Putamen (tissue), 1 donor: ENCODE data around the gene SYTL3.
"Not testable (repeated sequence)": the region's sequence is repeated elsewhere in the genome, so short reads cannot be mapped to it uniquely, and the experiment has no call there.

Source experiments
- DNase-seq: peaks from one replicate; pipeline ENCODE4 v3.0.0-alpha.2; 2016; ENCODE audit warnings: low spot score

The SYTL3 gene, protein sequence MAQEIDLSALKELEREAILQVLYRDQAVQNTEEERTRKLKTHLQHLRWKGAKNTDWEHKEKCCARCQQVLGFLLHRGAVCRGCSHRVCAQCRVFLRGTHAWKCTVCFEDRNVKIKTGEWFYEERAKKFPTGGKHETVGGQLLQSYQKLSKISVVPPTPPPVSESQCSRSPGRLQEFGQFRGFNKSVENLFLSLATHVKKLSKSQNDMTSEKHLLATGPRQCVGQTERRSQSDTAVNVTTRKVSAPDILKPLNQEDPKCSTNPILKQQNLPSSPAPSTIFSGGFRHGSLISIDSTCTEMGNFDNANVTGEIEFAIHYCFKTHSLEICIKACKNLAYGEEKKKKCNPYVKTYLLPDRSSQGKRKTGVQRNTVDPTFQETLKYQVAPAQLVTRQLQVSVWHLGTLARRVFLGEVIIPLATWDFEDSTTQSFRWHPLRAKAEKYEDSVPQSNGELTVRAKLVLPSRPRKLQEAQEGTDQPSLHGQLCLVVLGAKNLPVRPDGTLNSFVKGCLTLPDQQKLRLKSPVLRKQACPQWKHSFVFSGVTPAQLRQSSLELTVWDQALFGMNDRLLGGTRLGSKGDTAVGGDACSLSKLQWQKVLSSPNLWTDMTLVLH

DNA sequence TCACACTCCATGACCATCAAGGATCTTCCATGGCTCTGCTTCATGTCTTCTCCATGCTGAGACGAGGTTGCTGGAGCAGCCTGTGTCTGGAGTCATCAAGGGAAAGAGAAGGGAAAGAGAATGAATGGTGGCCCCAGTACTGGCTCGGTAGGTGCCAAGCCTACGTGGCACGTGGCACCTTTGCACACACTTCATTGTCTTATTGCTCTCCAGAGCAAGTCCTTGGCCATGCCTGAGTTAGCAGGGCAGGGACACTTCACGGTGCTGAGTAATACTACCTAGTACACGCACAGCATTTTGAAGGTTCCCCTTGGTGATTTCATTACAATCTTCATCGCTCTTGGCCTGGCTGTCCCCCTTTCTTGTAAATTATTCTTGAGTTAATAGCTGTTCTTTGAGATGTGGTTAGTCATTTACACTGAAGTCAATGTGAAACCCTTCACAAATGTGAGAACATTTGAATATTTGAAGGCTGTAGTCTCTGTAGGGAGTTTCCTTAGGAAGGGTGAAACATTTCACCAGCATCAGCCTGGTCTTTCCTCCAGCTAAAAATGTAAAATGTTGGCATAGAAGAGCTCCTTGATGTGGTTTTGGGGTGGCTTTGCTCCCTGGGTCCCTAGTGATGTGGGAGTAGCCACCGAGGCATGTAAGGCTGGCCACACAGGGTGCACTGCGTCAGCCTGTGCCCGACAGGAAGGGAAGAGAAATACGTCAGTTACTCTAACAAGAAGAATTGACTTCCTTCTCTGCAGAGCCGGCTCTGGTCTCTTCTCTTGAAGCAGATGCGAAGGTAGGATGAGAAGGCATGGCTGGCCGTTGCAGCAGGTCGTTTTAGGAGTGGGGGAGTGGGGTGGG lies at the start of gene SYTL3:
Gene SYTL3 (plus strand): TSS at position 766 of the 855 bp plus-strand sequence. CDS start 13,215 bp downstream, outside the sequence.
- no peak for DNase-seq

DNA sequence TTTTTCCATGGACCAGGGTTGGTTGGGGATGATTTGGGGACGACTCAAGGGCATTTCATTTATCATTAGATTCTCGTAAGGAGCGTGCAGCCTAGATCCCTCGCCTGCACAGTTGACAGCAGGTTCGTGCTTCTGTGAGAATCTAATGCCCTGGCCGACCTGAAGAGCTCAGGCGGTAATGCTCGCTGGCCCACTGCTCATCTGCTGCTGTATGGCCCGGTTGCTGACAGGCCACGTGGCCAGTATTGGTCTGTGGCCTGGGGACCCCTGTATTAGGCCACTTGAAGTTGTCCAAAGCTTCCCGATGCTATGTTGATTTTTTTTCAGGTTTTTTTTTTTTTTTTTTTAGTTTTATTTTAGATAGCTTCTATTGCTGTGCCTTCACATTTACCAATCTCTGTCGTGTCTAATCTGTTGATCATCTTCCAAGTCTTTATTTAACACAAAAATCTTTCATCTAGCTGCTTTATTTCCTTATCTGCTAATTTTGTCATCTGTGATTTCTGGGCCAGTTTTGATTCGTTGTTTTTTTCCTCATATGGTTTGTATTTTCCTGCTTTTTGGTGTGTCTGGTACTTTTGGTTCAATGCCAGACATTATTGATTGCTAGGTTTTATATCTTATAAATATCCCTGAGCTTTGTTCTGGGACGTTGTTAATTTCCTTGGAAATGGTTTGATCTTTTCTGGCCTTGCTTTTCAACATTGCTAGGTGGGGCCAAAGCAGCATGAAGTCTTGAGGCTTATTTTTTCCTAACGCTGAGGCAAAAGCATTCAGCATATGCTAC lies 46.4 kb upstream of the SYTL3 start:
- DNase-seq: no peak

DNA sequence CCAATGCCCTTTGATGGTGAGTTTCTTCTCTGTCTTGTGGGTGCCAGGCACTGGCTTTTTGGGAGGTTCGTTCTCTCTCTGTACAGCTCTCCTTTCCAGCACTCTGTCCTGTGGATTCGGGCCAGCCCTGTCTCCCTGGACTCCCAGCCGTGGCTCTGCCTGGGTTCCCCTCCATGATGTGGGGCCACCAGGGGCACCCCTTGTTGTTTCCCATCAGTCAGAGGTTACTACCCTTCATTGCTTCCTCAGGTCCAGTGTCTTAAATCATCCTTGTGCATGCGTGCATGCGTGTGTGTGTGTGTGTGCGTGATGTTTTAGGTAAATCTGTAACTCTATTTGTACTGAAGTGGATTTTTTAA lies 45.8 kb upstream of the SYTL3 start:
- DNase-seq: no peak

DNA sequence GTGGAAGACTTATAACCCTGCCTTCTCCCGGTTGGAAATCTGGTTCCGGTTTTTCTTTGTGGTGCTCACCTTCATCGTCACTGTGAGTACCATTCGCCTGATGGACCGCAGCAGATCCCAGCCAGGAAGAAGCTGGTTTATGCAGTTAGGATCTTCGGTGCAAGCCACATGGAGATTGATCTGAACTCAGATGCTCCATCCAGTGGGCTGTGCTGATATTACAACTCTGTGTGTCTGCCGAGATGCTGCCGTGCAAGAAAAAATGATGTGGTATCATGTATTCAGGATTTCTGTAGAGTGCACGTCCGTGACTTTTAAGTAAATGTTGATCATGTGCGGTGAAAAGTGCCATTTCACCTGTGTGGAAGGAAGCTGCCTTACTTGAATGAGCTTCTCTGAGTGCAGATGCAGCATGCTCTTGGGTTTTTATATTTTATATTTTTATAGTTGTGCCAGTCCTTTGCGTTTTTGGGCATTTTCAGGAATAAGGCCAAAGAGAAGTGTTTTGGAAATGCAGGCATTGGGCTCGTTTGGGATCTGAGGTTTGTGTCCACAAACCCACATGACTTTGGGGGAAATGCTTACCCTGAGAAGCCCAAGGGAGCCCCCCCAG lies 44.5 kb upstream of the SYTL3 start:
- peak; percentile 76 for DNase-seq

DNA sequence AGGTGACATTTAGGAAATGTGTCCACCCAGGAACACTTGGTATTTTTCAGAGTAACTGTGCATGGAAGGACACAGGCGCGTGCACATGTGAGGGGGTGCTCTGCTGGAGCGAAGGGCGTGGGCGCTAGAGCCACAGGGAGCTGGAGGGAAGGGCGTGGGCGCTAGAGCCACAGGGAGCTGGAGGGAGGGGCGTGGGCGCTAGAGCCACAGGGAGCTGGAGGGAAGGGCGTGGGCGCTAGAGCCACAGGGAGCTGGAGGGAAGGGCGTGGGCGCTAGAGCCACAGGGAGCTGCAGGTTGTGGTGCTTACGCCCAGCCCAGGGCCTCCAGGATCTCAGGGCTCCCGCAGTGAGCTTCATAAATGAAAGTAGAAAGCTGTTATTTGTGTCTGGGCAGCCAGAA lies 43.8 kb upstream of the SYTL3 start:
- DNase-seq: not testable (repeated sequence)

DNA sequence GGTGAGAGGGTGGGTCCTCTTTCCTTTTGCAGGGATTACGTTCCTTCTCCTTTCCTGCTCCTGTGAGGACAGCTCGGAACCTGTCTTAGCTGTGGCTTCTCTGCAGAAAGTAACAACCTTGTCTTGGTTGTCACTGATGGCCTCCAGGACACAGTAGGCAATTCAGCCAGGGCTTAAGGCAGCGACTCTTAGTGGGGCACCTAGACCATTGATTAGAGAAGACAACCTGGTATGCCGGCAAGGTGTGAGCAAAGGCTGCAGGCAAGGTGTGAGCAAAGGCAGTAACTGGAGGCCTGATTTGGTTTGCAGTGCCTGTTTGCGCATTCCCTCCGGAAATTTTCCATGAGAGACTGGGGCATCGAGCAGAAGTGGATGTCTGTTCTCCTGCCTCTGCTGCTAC lies 42.9 kb upstream of the SYTL3 start:
- DNase-seq: no peak

DNA sequence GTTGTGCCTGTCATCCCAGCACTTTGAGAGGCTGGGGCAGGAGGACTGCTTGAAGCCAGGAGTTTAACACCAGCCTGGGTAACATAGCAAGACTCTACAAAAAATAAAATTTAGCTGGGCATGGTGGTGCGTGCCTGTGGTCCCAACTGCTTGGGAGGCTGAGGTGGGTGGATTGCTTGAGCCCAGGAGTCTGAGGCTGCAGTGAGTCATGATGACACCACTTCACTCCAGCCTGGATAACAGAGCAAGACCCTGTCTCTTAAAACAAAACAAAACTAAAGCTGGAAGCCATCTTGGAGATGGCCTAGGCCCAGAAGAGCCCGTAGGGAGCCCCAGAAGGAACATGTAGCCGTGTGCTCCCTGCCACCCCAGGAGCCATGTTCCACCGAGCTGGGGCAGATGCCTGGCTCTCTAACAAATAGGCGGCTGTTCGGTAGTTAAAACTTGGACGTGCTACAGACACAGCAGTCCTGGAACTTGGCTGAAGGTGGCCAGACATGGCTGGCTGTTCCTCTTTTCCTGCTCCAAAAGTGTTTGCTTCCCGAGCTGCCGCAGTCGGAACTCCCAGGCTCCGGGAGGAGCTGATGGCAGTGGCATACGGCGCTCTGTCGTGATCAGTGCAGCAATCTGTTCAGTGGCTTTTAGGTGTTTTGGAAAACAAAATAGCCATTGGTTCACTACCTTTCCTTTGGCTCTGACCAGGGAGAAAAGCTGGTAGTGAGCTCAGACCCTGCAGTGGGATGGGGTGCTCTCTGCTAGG lies 42.3 kb upstream of the SYTL3 start:
- no peak for DNase-seq

DNA sequence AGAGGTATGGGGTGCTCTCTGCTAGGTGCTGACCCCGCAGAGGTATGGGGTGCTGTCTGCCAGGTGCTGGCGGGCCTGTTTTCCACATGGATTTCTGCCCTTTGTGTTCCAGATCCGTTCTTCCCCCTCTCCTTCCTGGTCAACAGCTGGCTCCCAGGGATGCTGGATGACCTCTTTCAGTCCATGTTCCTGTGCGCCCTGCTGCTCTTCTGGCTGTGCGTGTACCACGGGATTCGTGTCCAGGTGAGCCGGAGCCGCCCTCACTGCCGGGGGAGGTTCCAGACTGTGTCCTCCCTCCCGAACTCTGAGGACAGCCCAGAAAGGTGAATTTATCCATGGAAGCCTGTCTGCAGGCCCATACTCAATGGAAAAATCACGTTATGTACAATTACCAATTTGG lies 41.6 kb upstream of the SYTL3 start:
- DNase-seq: no peak

DNA sequence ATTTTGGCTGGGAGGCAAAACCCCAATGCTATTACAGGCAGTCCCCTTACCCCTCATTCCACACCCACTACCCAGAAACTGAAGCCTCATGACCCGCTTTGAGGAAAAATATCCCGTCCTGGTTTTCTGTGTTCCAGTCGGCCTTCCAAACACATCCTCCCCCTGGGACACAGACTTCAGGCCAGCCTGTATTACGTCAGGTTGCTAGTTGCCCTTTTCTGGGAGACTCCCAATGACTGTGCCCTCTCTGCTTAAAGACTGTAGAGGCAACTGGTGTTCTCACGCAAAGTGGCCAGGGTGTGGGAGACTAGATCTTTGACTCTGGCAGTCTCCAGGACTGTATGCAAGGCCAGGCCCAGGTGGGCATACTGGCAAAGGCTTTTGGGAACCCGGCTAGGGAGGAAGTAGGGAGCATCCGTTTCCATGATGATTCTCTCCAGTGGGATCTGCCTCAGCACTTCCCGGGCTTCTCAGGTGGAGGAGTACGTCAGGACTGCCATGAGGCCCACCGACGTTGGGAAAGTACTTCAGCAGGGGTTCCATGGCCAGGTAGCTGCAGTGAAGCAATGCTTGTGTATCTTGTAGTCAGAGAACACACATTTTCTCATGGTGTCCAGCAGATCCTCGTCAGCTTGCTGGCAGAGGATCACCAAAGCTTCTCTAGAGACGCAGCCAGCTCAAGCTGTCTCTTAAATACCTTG lies 40.2 kb upstream of the SYTL3 start:
- DNase-seq: no peak

DNA sequence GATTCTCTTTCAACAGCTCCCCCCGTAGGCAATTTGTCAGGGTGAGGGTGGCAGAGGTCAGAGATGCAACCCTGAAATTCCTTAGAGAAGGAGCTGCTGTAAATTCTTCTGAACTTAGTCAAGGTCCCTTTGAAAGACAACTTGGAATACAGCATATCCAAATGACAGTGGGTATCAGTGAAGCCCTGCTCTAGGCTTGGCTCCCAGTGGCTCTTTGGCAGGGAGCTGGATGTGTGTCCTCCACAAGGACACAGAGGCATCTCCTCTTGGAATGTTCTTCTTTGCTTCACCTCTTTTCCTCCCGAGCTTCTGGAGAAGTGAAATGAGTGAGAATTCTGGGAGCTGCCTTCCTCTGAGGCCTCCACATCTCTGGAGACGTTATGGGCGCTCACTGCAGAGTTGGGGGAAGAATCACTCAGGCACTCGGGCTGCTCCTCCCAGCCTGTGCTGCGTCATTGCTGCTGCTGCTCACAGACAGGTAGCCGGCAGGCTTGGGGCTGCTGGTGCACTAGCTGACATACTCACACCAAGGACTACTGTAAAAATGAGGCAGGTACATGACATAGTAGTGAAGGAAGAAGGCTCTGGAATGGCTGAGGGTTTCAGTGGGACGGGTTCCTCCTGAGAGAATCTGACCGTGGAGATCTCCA lies 39.4 kb upstream of the SYTL3 start:
- no peak for DNase-seq

DNA sequence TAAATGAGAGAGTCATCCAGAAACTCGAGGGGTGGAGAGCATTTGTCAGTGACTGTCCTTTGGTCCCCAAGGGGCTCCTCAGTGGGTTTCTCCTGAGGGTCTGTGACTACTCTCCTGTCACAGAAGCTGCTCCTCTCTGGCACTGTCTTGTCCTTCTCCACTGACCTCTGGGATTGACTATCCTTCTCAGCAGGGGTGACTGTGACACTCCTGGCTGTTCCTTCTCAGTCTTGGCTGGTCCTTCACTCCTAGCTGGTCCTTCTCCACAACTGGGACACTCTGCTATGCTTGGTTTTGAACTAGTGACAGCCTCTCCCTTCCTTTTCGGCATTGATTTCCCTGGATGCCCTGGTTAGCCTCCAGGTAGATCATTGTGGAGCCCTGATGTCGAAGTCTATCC lies 38.8 kb upstream of the SYTL3 start:
- DNase-seq: no peak

DNA sequence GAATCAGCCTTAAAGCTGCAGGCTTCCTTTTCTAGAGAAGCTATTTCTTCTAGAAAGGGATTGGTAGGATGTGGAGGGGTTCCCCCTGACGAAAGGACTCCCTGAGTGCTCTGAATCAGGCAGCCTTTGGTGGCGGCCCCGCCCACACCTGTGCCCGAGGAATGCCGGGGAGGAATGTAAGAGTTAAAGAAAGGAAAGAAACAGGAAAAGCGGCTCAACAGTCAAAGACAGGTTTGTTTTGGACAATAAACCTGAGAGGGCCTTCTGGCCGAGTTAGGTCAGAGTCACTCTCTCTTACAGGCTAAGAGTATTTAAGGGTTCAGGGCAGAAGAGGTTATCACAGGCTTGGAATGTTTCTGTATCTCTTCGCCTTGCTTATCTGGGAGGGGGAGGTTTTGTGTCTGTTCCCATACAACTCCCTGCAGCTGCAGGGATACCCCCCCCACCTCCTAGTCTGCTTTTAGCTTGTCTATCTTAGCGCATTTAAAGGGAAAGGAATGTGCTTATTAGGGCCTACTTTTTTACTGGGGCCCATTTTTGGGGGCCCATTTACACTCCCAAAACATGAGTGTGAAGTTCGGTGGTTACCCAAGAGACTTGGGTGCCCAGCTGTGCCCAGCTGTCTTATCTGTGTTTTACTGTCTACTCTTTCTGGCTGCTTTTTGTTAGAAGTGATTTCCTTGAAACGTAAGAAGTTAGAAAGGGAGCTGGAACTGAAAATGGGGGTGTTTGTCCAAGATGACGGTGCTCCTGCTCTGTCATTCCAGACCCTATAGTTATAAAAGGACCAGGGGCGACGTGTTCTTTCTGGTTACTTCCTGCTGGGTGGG lies 38.1 kb upstream of the SYTL3 start:
- no peak for DNase-seq

DNA sequence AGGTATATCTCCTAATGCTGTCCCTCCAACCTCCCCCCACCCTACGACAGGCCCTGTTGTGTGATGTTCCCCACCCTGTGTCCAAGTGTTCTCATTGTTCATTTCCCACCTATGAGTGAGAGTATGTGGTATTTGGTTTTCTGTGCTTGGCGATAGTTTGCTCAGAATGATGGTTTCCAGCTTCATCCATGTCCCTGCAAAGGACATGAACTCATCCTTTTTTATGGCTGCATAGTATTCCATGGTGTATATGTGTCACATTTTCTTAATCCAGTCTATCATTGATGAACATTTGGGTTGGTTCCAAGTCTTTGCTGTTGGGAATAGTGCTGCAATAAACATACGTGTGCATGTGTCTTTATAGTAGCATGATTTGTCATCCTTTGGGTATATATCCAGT lies 35.2 kb upstream of the SYTL3 start:
- not testable (repeated sequence) for DNase-seq

DNA sequence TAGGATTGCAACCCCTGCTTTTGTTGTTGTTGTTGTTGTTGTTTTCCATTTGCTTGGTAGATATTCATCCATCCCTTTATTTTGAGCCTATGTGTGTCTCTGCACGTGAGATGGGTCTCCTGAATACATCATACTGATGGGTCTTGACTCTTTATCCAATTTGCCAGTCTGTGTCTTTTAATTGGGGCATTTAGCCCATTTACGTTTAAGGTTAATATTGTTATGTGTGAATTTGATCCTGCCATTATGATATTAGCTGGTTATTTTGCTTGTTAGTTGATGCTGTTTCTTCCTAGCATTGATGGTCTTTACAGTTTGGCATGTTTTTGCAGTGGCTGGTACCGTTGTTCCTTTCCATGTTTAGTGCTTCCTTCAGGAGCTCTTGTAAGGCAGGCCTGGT lies 31.6 kb upstream of the SYTL3 start:
- not testable (repeated sequence) for DNase-seq

DNA sequence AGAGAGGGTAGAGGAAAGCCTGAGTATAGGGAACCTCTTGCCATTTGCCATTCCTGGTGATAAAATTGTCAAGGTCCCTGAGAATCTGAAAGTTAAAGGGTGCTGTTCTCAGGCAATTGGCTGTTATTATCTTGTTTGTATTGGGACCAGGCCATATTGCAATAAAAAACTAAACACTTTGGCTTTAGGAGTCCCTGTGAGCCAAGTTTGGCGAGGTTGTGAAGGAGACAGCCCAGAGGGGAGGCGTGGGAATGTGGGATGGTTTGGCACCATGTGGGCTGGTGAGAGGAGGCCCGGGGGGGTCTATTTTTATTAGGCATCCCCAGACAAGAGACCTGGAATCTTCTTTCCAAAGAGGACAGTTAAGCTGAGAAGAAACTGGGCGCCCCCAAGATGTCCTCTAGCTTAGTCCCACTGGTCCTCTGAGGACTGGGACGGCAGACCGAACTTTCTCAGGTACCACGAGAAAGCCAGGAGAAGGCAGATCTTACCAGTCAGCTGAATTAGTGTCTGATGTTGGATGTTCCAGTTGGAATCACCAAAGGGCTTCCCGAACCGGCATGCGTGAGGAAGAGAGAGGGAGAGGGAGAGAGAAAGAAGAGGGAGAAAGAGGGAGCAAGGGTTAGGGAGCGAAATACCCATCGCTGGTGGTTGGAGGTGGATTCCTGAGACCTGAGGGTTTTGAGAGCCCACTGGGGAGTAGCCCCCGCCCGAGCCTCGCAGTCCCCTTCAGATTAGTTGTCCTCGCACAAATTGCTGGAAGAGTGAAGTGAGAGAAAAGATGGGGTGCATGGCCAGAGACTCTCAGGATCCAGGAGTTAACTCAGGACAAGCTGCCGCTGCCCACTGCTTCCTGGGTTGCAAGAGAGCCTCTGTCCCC lies 29.7 kb upstream of the SYTL3 start:
- no peak for DNase-seq

DNA sequence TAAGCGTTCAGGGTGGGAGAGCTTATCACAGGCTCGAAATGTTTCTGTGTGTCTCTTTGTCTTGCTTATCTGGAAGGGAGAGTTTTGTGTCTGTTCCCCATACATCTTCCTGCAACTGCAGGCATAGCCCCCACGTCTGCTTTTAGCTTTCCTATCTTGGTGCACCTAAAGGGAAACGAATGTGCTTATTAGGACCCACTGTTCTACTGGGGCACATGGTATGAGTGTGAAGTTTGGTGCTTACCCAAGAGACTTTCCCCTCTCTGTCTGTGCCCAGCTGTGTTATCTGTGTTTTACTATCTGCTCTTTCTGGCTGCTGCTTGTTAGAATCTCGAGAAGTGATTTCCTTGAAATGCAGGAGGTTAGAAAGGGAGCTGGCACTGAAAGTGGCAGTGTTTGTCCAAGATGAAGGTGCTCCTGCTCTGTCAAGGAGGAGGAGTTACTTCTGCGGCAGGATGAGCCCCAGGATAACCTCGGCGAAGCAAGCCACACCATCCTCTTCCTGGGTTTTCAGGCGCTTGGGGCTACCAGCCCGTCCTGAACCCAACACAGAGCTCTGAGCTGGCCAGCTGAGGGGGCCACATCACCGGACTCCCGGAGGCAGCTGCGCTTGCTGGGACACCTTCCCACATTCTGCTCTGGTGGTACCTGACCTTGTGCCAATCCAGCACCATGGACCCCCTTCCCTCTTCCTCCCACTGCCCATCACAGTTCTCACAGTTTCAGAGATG lies 28.7 kb upstream of the SYTL3 start:
- no peak for DNase-seq
